Liver (tissue), 9 donors: ENCODE measurements around the gene ARID5B. TPM values are rescaled to one million over a fixed set of nuclear protein-coding genes. Genes with fewer than 3 reads are reported as not detected.

Source experiments
- DNase-seq: peaks from one replicate; pipeline ENCODE4 v3.0.0-alpha.2; 2017; ENCODE audit warnings: low spot score
- H3K27ac ChIP-seq, 2 donors: one replicate each; pipeline ENCODE4 v1.7.0; 2013; ENCODE audit warnings: inconsistent platforms in 2 of 2, low read length in 2 of 2, control low read depth in 1 of 2, low read depth in 1 of 2, mild to moderate bottlenecking in 1 of 2
- H3K27me3 ChIP-seq, 4 donors: one replicate each; pipeline versions ENCODE4 v1.6.1 to v1.7.0; 2013; ENCODE audit warnings: low read length in 3 of 4, inconsistent platforms in 1 of 4, mild to moderate bottlenecking in 1 of 4, moderate library complexity in 1 of 4; ENCODE audit not compliant: control insufficient read depth in 4 of 4, insufficient read depth in 4 of 4
- H3K36me3 ChIP-seq, 4 donors: one replicate each; pipeline versions ENCODE4 v1.6.1 to v1.7.0; 2013; ENCODE audit warnings: low read length in 3 of 4, mild to moderate bottlenecking in 3 of 4, low read depth in 1 of 4, moderate library complexity in 1 of 4; ENCODE audit not compliant: control insufficient read depth in 4 of 4, insufficient read depth in 3 of 4
- H3K4me1 ChIP-seq, 4 donors: one replicate each; pipeline versions ENCODE4 v1.6.1 to v1.7.0; 2013; ENCODE audit warnings: low read length in 3 of 4, mild to moderate bottlenecking in 3 of 4, moderate library complexity in 1 of 4; ENCODE audit not compliant: control insufficient read depth in 4 of 4, insufficient read depth in 4 of 4
- H3K4me3 ChIP-seq, 3 donors: one replicate each; pipeline versions ENCODE4 v1.6.1 to v1.7.0; 2013; ENCODE audit warnings: low read length in 3 of 3, control low read depth in 1 of 3, low read depth in 1 of 3, mild to moderate bottlenecking in 1 of 3
- H3K9ac ChIP-seq, 2 donors: one replicate each; pipeline ENCODE4 v1.7.0; 2013; ENCODE audit warnings: low read length in 2 of 2, mild to moderate bottlenecking in 2 of 2, moderate library complexity in 2 of 2, control low read depth in 1 of 2, low read depth in 1 of 2
- H3K9me3 ChIP-seq, 4 donors: one replicate each; pipeline versions ENCODE4 v1.6.1 to v1.7.0; 2013; ENCODE audit warnings: low read length in 3 of 4; ENCODE audit not compliant: control insufficient read depth in 4 of 4
- EGR1 ChIP-seq, 2 donors: IDR thresholded peaks; 2 replicates each; pipeline ENCODE4 v1.6.1; 2016 to 2018; ENCODE audit warnings: antibody characterized with exemption in 2 of 2, low read depth in 2 of 2
- FOXA1 ChIP-seq: IDR thresholded peaks from 2 replicates; pipeline ENCODE4 v1.6.1; 2016; ENCODE audit warnings: antibody characterized with exemption
- FOXA2 ChIP-seq: IDR thresholded peaks from 2 replicates; pipeline ENCODE4 v1.6.1; 2016; ENCODE audit warnings: antibody characterized with exemption
- GABPA ChIP-seq, 2 donors: IDR thresholded peaks in 1 of 2; conservative IDR thresholded peaks in 1 of 2; 2 replicates each; pipeline ENCODE4 v1.6.1; 2016; ENCODE audit warnings: antibody characterized with exemption in 2 of 2, mild to moderate bottlenecking in 1 of 2, moderate library complexity in 1 of 2
- HNF4A ChIP-seq, 2 donors: conservative IDR thresholded peaks; 2 replicates each; pipeline ENCODE4 v1.6.1; 2016; ENCODE audit warnings: antibody characterized with exemption in 2 of 2, mild to moderate bottlenecking in 2 of 2
- HNF4G ChIP-seq: IDR thresholded peaks from 2 replicates; pipeline ENCODE4 v1.6.1; 2016; ENCODE audit warnings: antibody characterized with exemption
- JUND ChIP-seq, 2 donors: IDR thresholded peaks; 2 replicates each; pipeline ENCODE4 v1.6.1; 2016; ENCODE audit warnings: antibody characterized with exemption in 2 of 2
- NR2F2 ChIP-seq: IDR thresholded peaks from 2 replicates; pipeline ENCODE4 v1.6.1; 2016; ENCODE audit warnings: antibody characterized with exemption
- RAD21 ChIP-seq, 2 donors: IDR thresholded peaks; 2 replicates each; pipeline ENCODE4 v1.6.1; 2016; ENCODE audit warnings: antibody characterized with exemption in 2 of 2, mild to moderate bottlenecking in 2 of 2
- RXRA ChIP-seq, 2 donors: IDR thresholded peaks; 2 replicates each; pipeline ENCODE4 v1.6.1; 2017 to 2018; ENCODE audit warnings: antibody characterized with exemption in 2 of 2, mild to moderate bottlenecking in 1 of 2
- SP1 ChIP-seq: IDR thresholded peaks from 2 replicates; pipeline ENCODE4 v1.6.1; 2018; ENCODE audit warnings: antibody characterized with exemption, mild to moderate bottlenecking
- TAF1 ChIP-seq: conservative IDR thresholded peaks from 2 replicates; pipeline ENCODE4 v1.6.1; 2016; ENCODE audit warnings: antibody characterized with exemption, mild to moderate bottlenecking
- YY1 ChIP-seq: IDR thresholded peaks from 2 replicates; pipeline ENCODE4 v1.6.1; 2016; ENCODE audit warnings: antibody characterized with exemption, mild to moderate bottlenecking
- WGBS: extraction: QIAGEN DNeasy Blood & Tissue Kit; methylation state at CpG from one replicate; pipeline ENCODE4 v1.1.7; 2013; 5-methylcytosine and 5-hydroxymethylcytosine counted together
- polyA plus RNA-seq, 2 donors: library from polyadenylated mRNA; stranded (reverse) in 1 of 2; unstranded in 1 of 2; fragments of 200-250 nt in 1 of 2; fragments of >200 nt in 1 of 2; fragmentation: Nextera tagmentation in 1 of 2; extraction: Ambion mirVana in 1 of 2; gene quantifications; one replicate each; pipeline versions ENCODE4 v1.2.1 to v1.2.3, GENCODE V29; 2013 to 2015
- total RNA-seq, 2 donors: library from RNA; depleted of rRNA; stranded (reverse); fragments of >200 nt; gene quantifications; one replicate each; pipeline ENCODE4 v1.2.3, GENCODE V29; 2014
- TF ChIP-seq, protein P1 (sequence below): IDR thresholded peaks from 2 replicates; pipeline ENCODE4 v1.6.1; 2016; ENCODE audit warnings: antibody characterized with exemption
- TF ChIP-seq, protein P2 (sequence below): IDR thresholded peaks from 2 replicates; pipeline ENCODE4 v1.6.1; 2016; ENCODE audit warnings: antibody characterized with exemption, mild to moderate bottlenecking
- TF ChIP-seq, protein P3 (sequence below): IDR thresholded peaks from 2 replicates; pipeline ENCODE4 v1.6.1; 2016; ENCODE audit warnings: antibody characterized with exemption
- TF ChIP-seq, protein P4 (sequence below): IDR thresholded peaks from 2 replicates; pipeline ENCODE4 v1.6.1; 2016; ENCODE audit warnings: antibody characterized with exemption
- TF ChIP-seq, protein P5 (sequence below): fragments of 150-350 bp; IDR thresholded peaks from 2 replicates; pipeline ENCODE4 v1.5.1; 2017; ENCODE audit warnings: improper control_type of control experiment, low read depth, low read length; ENCODE audit not compliant: missing input control
- donor health status: healthy.
- donor health status: healthy.
- donor health status: healthy.
- donor health status: healthy.
- donor health status: healthy.

The ARID5B gene
- total and polyA plus RNA-seq, 4 donors = 1.3 to 6.4 (median 5.2) TPM

DNA sequence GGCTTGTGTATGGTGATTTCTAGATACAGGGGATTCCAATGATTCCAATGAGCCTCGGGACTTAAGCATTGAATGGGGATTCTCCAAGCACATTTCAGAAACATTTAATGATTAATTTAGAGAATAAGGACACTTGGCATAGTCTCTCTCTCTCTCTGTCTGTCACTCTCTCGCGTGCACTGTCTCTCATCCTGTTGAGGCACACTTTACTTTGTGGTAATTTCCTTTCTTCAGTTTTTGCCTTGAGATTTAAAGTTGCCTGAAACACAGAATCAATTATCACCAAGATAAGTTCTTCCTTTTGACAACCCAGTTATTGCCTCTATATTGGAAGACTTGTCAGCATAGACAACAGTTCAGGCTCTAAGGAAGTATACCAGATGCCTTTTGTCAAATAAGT is 131.6 kb downstream of the ARID5B start:
- 90% methylated on average over 3 of the region's 3 CpGs for WGBS
- Histone ChIP-seq H3K4me1 (peaks cover 0 to 5% (median 4%) of the 10 kb centered on the region in 4 donors), H3K27ac (no peak overlapping the region), H3K27me3 (no peaks in the 10 kb centered on the region), H3K4me3 (no peak overlapping the region), H3K9ac (no peak overlapping the region), H3K36me3 (no peaks in the 10 kb centered on the region), H3K9me3 (no peaks in the 10 kb centered on the region)
- TF ChIP-seq, protein P1, sequence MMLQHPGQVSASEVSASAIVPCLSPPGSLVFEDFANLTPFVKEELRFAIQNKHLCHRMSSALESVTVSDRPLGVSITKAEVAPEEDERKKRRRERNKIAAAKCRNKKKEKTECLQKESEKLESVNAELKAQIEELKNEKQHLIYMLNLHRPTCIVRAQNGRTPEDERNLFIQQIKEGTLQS = no peak
- TF ChIP-seq NR2F2 (no peak), GABPA (IDR thresholded peaks at IDR 0.05 in 1 of 2, conservative IDR thresholded peaks at IDR 0.05 in 1 of 2) (no peak)
- no peak for DNase-seq

DNA sequence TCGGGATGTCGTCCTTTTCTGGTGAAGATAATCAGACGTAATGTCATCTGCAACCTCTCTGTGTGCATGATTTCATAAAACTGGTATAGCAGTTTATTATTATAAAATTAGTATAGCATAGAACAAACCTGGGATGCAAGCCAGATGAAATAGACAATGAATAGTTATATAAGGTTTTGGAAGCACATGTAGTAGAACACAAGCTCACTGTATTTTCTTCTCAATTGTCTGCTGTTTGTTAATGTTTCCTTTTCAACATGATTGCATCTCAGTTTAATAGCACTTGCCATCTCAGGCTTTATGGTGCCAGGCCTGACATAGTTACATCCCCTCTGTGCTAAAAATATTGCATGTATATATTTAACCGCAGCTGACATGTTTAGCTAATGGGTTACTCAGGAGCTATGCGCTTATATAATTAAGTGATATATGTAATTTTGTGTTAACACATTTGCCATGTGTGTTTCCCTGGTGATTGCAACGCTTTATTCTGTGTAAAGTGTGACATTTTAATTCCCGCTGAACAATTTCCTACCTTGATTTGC is 132.7 kb downstream of the ARID5B start:
- H3K4me3 ChIP-seq = no peak overlapping the region
- H3K36me3 ChIP-seq = no peaks in the 10 kb centered on the region
- TF ChIP-seq HNF4A (conservative IDR thresholded peaks at IDR 0.05) (no peak), YY1 (no peak), RAD21 (IDR thresholded peaks at IDR 0.05) (no peak), FOXA2 (no peak), HNF4G (no peak), GABPA (IDR thresholded peaks at IDR 0.05 in 1 of 2, conservative IDR thresholded peaks at IDR 0.05 in 1 of 2) (no peak), TAF1 (no peak), JUND (IDR thresholded peaks at IDR 0.05) (no peak), RXRA (IDR thresholded peaks at IDR 0.05) (no peak), FOXA1 (no peak), SP1 (no peak), EGR1 (IDR thresholded peaks at IDR 0.05; ENCODE audit: low read depth in 2 of 2) (no peak)
- TF ChIP-seq, protein P2, sequence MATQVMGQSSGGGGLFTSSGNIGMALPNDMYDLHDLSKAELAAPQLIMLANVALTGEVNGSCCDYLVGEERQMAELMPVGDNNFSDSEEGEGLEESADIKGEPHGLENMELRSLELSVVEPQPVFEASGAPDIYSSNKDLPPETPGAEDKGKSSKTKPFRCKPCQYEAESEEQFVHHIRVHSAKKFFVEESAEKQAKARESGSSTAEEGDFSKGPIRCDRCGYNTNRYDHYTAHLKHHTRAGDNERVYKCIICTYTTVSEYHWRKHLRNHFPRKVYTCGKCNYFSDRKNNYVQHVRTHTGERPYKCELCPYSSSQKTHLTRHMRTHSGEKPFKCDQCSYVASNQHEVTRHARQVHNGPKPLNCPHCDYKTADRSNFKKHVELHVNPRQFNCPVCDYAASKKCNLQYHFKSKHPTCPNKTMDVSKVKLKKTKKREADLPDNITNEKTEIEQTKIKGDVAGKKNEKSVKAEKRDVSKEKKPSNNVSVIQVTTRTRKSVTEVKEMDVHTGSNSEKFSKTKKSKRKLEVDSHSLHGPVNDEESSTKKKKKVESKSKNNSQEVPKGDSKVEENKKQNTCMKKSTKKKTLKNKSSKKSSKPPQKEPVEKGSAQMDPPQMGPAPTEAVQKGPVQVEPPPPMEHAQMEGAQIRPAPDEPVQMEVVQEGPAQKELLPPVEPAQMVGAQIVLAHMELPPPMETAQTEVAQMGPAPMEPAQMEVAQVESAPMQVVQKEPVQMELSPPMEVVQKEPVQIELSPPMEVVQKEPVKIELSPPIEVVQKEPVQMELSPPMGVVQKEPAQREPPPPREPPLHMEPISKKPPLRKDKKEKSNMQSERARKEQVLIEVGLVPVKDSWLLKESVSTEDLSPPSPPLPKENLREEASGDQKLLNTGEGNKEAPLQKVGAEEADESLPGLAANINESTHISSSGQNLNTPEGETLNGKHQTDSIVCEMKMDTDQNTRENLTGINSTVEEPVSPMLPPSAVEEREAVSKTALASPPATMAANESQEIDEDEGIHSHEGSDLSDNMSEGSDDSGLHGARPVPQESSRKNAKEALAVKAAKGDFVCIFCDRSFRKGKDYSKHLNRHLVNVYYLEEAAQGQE = no peak
- TF ChIP-seq, protein P3, sequence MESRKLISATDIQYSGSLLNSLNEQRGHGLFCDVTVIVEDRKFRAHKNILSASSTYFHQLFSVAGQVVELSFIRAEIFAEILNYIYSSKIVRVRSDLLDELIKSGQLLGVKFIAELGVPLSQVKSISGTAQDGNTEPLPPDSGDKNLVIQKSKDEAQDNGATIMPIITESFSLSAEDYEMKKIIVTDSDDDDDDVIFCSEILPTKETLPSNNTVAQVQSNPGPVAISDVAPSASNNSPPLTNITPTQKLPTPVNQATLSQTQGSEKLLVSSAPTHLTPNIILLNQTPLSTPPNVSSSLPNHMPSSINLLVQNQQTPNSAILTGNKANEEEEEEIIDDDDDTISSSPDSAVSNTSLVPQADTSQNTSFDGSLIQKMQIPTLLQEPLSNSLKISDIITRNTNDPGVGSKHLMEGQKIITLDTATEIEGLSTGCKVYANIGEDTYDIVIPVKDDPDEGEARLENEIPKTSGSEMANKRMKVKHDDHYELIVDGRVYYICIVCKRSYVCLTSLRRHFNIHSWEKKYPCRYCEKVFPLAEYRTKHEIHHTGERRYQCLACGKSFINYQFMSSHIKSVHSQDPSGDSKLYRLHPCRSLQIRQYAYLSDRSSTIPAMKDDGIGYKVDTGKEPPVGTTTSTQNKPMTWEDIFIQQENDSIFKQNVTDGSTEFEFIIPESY = no peak
- TF ChIP-seq, protein P4, sequence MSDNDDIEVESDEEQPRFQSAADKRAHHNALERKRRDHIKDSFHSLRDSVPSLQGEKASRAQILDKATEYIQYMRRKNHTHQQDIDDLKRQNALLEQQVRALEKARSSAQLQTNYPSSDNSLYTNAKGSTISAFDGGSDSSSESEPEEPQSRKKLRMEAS = no peak
- TF ChIP-seq, protein P5, sequence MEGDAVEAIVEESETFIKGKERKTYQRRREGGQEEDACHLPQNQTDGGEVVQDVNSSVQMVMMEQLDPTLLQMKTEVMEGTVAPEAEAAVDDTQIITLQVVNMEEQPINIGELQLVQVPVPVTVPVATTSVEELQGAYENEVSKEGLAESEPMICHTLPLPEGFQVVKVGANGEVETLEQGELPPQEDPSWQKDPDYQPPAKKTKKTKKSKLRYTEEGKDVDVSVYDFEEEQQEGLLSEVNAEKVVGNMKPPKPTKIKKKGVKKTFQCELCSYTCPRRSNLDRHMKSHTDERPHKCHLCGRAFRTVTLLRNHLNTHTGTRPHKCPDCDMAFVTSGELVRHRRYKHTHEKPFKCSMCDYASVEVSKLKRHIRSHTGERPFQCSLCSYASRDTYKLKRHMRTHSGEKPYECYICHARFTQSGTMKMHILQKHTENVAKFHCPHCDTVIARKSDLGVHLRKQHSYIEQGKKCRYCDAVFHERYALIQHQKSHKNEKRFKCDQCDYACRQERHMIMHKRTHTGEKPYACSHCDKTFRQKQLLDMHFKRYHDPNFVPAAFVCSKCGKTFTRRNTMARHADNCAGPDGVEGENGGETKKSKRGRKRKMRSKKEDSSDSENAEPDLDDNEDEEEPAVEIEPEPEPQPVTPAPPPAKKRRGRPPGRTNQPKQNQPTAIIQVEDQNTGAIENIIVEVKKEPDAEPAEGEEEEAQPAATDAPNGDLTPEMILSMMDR = no peak
- 92% methylated on average over 7 of the region's 7 CpGs for WGBS
- no peaks in the 10 kb centered on the region for H3K9me3 ChIP-seq
- DNase-seq = no peak
- H3K27me3 ChIP-seq = no peaks in the 10 kb centered on the region
- peaks cover 0 to 14% (median 10%) of the 10 kb centered on the region in 4 donors for H3K4me1 ChIP-seq
- H3K9ac ChIP-seq = no peak overlapping the region
- no peak overlapping the region for H3K27ac ChIP-seq
